Central memory CD8-positive, alpha-beta T cell (primary cell): Measurements from ENCODE around the gene EXOSC7.

Source experiments
- ATAC-seq: fragments of 150-1000 bp; cut with Tn5 transposase; replicated peaks from 2 replicates; pipeline ENCODE4 v1.10.0; 2022; ENCODE audit warnings: mild to moderate bottlenecking, moderate FRiP score, moderate number of reproducible peaks; ENCODE audit not compliant: poor library complexity, severe bottlenecking; ENCODE audit errors: extremely low read depth
- DNase-seq, 2 donors: peaks; one replicate each; pipeline ENCODE4 v3.0.0; 2021; ENCODE audit warnings: low spot score in 2 of 2
- H3K27ac Mint-ChIP-seq: one replicate; pipeline ENCODE4 v1.8.0; 2022; ENCODE audit warnings: low read depth, mild to moderate bottlenecking, moderate library complexity, mixed read lengths
- H3K27me3 Mint-ChIP-seq: one replicate; pipeline ENCODE4 v1.8.0; 2022; ENCODE audit warnings: mixed read lengths
- H3K36me3 Mint-ChIP-seq: one replicate; pipeline ENCODE4 v1.8.0; 2022; ENCODE audit warnings: mild to moderate bottlenecking, moderate library complexity, mixed read lengths; ENCODE audit not compliant: insufficient read depth
- H3K4me1 Mint-ChIP-seq: one replicate; pipeline ENCODE4 v1.8.0; 2022; ENCODE audit warnings: mixed read lengths
- H3K4me3 Mint-ChIP-seq: one replicate; pipeline ENCODE4 v1.8.0; 2022; ENCODE audit warnings: mild to moderate bottlenecking, moderate library complexity, mixed read lengths
- H3K9me3 Mint-ChIP-seq: one replicate; pipeline ENCODE4 v1.8.0; 2022; ENCODE audit warnings: mixed read lengths

The EXOSC7 gene

DNA sequence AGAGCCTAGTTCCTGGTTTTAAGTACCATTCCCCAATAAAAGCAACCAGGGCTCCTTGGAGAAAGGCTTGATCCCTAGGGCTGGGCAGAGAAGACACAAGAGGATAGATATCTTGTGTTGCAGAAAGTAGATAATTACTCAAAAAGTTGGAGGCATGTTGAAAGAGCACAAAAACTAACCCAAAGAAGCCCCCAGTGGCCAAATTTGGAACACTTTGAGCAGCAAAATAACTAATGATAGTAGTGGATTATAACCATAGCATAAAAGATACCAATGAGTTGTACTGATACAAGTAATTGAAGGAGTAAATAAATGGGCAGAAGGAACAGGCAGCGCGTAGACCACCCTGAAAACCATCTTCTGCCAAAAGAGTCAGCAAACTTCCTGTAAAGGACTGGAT is 12.0 kb downstream of the EXOSC7 start:
- DNase-seq (no peak), ATAC-seq (no peak)
- no peak overlapping the region for H3K27ac Mint-ChIP-seq
- H3K4me3 Mint-ChIP-seq, result no peak overlapping the region
- peaks cover 44% of the 10 kb centered on the region for H3K4me1 Mint-ChIP-seq
- H3K9me3 Mint-ChIP-seq, result no peaks in the 10 kb centered on the region
- H3K27me3 Mint-ChIP-seq, result no peaks in the 10 kb centered on the region
- peaks cover 3% of the 10 kb centered on the region for H3K36me3 Mint-ChIP-seq

DNA sequence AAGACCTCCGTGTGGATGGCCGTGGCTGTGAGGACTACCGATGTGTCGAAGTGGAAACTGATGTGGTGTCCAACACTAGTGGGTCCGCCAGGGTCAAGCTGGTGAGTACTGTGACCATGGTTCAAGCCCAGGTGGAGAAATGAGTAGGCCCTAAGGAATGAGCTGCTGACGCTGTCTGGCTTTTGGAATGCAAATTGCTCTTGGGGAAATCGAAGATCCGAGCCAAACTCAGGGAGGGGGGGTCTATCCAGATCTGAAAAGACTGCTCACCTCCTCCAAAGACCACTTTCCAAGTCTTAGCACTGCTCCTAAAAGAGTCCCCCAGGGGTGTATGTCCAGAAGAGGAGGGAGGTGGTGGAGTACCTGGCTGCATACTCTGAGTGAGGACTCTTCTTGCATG is 13.1 kb downstream of the EXOSC7 start:
- no peaks in the 10 kb centered on the region for H3K27me3 Mint-ChIP-seq
- DNase-seq (no peak), ATAC-seq (no peak)
- H3K36me3 Mint-ChIP-seq, result peaks cover 4% of the 10 kb centered on the region
- no peaks in the 10 kb centered on the region for H3K9me3 Mint-ChIP-seq
- H3K27ac Mint-ChIP-seq, result no peak overlapping the region
- H3K4me1 Mint-ChIP-seq, result peaks cover 48% of the 10 kb centered on the region
- H3K4me3 Mint-ChIP-seq, result no peak overlapping the region

DNA sequence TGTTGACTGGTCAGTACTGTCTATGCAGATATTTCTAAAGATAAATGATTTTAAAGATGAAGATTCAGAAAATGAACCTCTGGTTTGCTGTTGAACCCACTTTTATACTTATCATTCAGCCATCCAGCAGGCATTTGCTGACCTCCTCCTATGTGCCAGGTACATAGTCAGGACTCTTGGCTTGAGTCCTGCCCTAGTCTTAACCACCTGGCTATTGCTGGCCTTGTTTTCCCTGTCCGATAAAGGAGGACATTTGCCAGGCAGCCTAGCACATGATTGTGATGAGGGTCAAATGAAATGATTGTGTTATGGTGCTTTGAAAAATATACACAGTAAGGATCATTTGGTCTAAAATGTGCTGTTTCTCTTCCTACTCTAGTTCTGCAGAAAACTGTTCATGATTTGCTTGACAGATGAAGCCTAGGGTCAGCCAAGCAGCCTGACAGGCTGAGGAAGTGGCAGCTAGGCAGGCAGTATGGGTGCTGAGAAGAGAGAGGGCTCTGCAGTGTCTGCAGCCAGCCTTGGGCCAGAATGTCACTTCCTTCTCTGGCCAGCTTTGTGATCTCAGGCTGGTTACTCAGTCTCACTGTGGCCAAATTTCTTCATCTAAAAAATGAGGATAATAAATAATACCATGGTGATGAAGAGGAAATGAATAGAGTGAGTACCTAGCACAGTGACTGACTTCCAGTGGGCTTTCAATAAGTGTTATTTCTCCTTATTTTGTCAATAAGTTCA is 13.8 kb downstream of the EXOSC7 start:
- H3K4me1 Mint-ChIP-seq, result peaks cover 46% of the 10 kb centered on the region
- H3K36me3 Mint-ChIP-seq, result peaks cover 4% of the 10 kb centered on the region
- ATAC-seq, result no peak
- no peaks in the 10 kb centered on the region for H3K27me3 Mint-ChIP-seq
- H3K4me3 Mint-ChIP-seq, result no peak overlapping the region
- H3K27ac Mint-ChIP-seq, result no peak overlapping the region
- no peaks in the 10 kb centered on the region for H3K9me3 Mint-ChIP-seq
- DNase-seq, result no peak

DNA sequence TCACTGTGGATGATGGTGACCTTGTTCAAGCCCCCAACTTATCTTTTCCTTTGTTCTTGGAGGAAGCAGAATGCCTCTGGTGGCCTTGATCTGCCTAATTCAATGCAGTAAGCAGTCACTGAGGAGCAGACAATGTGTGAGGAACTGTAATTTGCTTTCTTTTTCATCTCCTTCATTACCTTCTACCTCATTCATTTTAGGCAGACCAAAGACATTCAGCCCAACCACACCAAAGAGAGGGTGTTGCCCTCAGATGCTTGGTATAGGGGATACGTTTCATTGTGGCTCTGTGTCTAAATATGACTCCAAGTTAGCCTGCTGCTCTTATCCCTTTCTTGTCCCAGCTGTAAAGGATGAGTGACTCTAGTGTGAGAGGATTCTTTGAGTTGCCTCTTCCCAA is 15.3 kb downstream of the EXOSC7 start:
- H3K27me3 Mint-ChIP-seq, result no peaks in the 10 kb centered on the region
- H3K27ac Mint-ChIP-seq, result no peak overlapping the region
- DNase-seq (no peak), ATAC-seq (no peak)
- H3K4me3 Mint-ChIP-seq, result no peak overlapping the region
- H3K36me3 Mint-ChIP-seq, result peaks cover 4% of the 10 kb centered on the region
- no peaks in the 10 kb centered on the region for H3K9me3 Mint-ChIP-seq
- H3K4me1 Mint-ChIP-seq, result peaks cover 45% of the 10 kb centered on the region

DNA sequence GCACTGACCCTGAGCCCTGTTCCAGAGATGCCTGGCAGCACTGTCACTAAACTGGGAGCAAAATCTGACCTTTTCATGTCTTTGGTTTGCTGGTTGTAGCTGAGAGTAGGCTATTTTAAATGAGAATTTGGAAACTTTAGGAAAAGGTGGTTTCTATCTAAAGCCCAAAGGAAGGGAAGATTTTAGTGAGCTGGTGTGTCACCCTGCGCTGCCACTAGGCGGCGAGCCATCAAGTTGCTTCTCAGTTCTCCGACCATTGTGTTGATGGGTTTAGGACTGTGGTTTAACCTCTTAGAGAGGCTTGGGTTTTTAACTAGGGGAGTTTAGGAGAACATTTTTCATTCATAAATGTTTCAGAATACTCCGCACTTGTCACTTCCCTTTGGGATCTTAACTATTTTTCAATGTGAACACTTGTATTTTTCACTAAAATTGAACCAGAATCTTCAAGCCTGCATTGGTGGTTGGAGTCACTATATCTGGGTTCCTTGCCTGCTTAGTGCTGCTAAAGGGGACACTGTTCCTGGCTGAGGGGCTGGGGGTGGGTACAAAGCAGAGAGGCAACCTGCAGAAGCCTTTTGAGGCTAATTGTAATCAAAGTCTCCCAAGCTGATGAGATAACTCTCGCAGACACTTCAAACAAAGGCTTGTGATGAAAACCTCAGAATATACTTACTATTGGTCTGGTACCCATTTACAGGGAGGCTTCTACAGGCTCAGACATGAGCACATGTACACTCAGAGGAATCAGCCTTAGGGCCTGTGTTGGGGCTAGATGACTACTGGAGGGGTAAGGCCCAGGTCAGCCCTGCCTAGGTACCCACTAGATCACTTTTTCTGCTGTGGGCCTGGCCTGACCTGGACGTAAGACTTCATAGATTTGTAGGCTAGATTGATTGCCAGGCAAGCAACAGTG is 16.8 kb downstream of the EXOSC7 start:
- Mint-ChIP-seq H3K4me1 (peaks cover 42% of the 10 kb centered on the region), H3K4me3 (no peak overlapping the region)

DNA sequence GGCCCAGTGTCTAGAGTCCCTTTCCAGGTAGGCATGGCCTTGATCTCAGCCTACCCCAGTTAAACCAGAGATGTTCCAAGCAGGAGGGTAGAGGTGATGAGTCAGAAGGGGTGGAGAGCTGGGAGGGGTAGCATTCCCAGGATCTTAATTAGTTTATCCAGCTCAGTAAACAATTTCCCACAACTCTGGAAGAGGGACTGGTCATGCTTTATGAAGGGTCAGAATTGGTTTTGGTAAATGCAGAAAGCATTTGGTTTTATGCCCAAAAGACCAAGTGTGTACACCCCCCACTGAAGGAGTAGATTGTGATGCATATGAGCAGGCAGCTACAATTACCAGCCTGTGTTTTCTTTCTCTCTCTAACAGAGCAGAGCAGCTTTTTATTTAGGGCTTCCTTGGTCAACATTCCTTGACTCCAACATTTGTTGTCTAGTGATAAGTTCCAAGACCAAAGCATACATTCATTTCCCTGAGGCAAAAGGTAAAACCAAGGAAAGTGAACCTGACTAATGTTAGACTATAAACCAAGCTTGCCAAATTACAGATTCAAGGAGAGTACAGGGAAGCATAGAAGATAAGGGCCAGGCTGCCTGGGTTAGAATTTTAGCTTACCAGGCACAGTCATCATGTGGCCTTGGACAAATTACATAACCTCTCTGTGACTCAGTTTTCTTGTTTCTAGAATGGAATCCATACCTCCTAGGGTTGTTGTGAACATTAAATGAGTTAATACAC is 17.6 kb downstream of the EXOSC7 start:
- no peak for ATAC-seq
- Mint-ChIP-seq H3K27ac (no peak overlapping the region), H3K4me1 (peaks cover 36% of the 10 kb centered on the region)

More for the DNA sequence above, 16.8 kb downstream of the EXOSC7 start:
- Mint-ChIP-seq H3K9me3 (no peaks in the 10 kb centered on the region), H3K27me3 (no peaks in the 10 kb centered on the region), H3K36me3 (peaks cover 6% of the 10 kb centered on the region), H3K27ac (no peak overlapping the region)
- DNase-seq, result no peak
- no peak for ATAC-seq

DNA sequence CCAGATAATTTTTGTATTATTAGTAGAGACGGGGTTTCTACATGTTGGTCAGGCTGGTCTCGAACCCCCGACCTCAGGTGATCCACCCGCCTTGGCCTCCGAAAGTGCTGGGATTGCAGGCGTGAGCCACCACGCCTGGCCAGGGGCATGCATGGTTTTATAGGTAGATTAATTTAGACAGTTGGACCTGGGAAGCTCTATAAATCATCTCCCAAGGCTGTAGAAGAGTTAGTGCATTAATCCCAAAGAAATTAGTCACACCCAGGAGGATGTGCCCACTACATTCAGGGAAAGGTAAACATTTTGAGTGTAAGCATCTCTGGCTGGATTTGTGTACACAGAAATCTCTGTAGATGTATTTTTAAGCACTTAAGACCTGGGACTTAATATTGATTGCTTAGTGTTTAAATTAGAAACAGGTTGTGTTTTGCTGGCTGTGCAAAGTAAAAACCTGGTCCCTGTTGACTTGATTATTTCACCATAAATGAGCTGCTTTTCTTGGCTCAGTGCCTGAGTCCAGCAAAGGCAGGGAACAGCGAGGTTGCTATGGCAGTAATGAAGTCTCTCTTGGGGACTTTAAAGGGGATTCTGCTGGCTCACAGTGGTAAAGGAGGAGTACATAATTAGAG is 19.2 kb downstream of the EXOSC7 start:
- H3K4me3 Mint-ChIP-seq, result no peak overlapping the region
- peak overlapping the region; percentile 59 for H3K27ac Mint-ChIP-seq

More for the DNA sequence above, 17.6 kb downstream of the EXOSC7 start:
- no peak overlapping the region for H3K4me3 Mint-ChIP-seq
- DNase-seq, result no peak
- H3K27me3 Mint-ChIP-seq, result no peaks in the 10 kb centered on the region
- no peaks in the 10 kb centered on the region for H3K9me3 Mint-ChIP-seq
- H3K36me3 Mint-ChIP-seq, result peaks cover 9% of the 10 kb centered on the region

DNA sequence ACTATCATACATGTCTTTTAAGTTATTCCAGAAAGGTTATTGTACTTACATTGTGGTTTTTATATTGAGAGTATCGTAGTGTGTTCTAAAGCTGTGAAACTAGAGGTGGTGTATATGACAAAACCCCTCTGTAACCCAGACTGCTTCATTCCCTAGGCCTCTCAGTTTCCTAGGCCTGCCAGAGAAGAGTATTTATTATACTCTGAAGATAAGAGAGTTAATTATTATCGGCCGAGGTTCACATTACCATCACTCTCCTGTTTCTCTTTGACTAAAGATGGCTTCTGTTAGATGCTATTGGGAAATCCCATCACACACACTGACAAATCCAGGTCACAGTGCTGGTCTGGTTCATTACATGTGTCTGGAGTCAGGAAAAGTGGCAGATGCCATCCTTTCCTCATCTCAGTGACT is 20.5 kb downstream of the EXOSC7 start:
- no peak for ATAC-seq
- Mint-ChIP-seq H3K27me3 (no peaks in the 10 kb centered on the region), H3K9me3 (no peaks in the 10 kb centered on the region), H3K27ac (peak overlapping the region; percentile 59), H3K4me3 (no peak overlapping the region), H3K4me1 (peaks cover 22% of the 10 kb centered on the region), H3K36me3 (peaks cover 23% of the 10 kb centered on the region)
- DNase-seq, result no peak

More for the DNA sequence above, 19.2 kb downstream of the EXOSC7 start:
- Mint-ChIP-seq H3K9me3 (no peaks in the 10 kb centered on the region), H3K4me1 (peaks cover 30% of the 10 kb centered on the region), H3K36me3 (peaks cover 18% of the 10 kb centered on the region), H3K27me3 (no peaks in the 10 kb centered on the region)
- DNase-seq (no peak), ATAC-seq (no peak)

DNA sequence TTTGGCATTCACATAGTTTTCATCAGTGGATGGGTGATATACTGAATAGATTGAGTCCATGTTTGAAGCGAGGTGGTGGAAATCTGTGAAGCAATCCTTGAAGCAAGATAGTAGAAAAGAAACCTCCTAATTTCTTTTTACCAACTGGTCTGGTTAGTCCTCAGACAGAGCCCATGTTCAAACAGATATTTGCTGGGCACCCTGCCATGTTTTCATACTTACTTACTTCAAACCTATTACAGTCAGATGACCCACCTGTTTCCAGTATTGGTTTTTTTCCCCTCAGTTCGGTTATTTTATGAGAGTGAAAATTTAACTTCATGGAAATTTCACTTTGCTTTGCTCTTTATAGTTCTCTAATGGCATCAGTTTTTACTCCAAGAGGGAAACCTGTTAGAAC is 23.7 kb downstream of the EXOSC7 start:
- peaks cover 13% of the 10 kb centered on the region for H3K4me1 Mint-ChIP-seq

DNA sequence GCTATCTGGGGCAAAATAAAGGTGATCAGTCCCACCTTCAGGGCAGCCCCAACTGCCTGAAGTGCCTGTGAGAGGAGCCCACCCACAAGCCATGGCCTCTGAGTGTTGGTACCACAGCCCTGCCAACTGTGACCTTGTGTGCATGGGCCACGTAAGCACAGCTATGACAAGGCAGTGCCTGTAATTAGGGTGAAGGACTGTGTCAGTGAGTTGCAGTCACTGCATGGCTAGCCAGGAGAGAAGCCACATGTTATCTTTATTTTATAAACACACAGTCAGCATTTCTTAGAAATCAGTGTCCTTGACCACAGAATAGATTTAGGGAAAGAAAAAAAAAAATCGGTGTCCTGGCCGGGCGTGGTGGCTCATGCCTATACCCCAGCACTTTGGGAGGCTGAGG is 24.8 kb downstream of the EXOSC7 start:
- ATAC-seq (no peak), DNase-seq (no peak)
- Mint-ChIP-seq H3K9me3 (no peaks in the 10 kb centered on the region), H3K36me3 (peaks cover 34% of the 10 kb centered on the region), H3K4me3 (no peak overlapping the region), H3K27ac (no peak overlapping the region), H3K4me1 (peaks cover 18% of the 10 kb centered on the region), H3K27me3 (no peaks in the 10 kb centered on the region)

More for the DNA sequence above, 23.7 kb downstream of the EXOSC7 start:
- no peaks in the 10 kb centered on the region for H3K9me3 Mint-ChIP-seq
- no peak for DNase-seq
- no peak overlapping the region for H3K27ac Mint-ChIP-seq
- ATAC-seq, result no peak
- no peak overlapping the region for H3K4me3 Mint-ChIP-seq
- peaks cover 32% of the 10 kb centered on the region for H3K36me3 Mint-ChIP-seq
- no peaks in the 10 kb centered on the region for H3K27me3 Mint-ChIP-seq

DNA sequence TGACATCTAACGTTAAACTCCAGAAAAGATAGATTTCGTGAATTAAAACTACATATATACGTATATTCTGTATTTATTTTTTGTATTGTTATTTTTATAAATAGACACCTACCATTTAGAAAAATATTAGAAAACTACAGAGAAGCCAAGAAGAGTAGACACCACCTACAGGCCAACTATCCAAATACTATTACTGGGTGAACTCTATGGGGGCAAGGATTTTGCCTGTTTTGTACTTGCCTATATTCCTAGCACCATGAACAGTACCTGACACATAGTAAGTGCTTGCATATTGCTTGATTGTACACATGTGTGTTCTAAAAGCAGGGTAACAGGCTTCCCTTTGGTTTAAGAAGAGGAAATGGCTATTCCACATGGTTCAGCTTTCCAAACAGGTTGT is 25.7 kb downstream of the EXOSC7 start:
- no peaks in the 10 kb centered on the region for H3K27me3 Mint-ChIP-seq
- no peak overlapping the region for H3K4me3 Mint-ChIP-seq
- ATAC-seq (no peak), DNase-seq (no peak)
- H3K9me3 Mint-ChIP-seq, result no peaks in the 10 kb centered on the region
- H3K4me1 Mint-ChIP-seq, result peaks cover 16% of the 10 kb centered on the region
- H3K36me3 Mint-ChIP-seq, result peaks cover 34% of the 10 kb centered on the region
- H3K27ac Mint-ChIP-seq, result no peak overlapping the region

DNA sequence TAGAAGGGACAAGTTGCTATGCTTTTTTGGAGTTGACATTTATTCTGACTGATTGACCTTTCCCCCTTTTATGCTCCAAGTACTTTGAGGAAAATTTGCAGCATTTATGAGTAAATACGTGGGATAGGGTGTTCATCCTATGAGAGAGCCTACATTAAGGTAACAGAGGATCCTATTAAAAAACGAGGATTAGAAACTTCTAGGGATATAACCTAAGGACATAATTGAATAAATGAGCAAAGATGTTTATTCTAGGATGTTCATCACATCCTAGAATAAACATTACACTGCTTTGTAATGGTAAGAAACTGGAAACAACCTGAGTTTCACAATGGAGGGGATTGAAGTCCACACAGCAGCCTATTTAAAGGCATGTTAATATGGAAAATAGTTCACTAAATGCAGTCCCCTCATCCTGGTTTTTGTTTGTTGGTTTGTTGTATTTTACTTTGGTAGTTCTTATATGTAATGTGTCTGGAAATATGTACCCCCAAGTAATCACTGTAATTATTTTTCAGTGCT is 26.2 kb downstream of the EXOSC7 start:
- H3K27ac Mint-ChIP-seq, result no peak overlapping the region
- no peak overlapping the region for H3K4me3 Mint-ChIP-seq
- H3K27me3 Mint-ChIP-seq, result no peaks in the 10 kb centered on the region
- H3K9me3 Mint-ChIP-seq, result no peaks in the 10 kb centered on the region
- ATAC-seq, result no peak
- peaks cover 34% of the 10 kb centered on the region for H3K36me3 Mint-ChIP-seq
- H3K4me1 Mint-ChIP-seq, result peaks cover 20% of the 10 kb centered on the region
- DNase-seq, result no peak
